ENCODE measurements around the gene EFCAB10.

- TF ChIP-seq, protein P1, sequence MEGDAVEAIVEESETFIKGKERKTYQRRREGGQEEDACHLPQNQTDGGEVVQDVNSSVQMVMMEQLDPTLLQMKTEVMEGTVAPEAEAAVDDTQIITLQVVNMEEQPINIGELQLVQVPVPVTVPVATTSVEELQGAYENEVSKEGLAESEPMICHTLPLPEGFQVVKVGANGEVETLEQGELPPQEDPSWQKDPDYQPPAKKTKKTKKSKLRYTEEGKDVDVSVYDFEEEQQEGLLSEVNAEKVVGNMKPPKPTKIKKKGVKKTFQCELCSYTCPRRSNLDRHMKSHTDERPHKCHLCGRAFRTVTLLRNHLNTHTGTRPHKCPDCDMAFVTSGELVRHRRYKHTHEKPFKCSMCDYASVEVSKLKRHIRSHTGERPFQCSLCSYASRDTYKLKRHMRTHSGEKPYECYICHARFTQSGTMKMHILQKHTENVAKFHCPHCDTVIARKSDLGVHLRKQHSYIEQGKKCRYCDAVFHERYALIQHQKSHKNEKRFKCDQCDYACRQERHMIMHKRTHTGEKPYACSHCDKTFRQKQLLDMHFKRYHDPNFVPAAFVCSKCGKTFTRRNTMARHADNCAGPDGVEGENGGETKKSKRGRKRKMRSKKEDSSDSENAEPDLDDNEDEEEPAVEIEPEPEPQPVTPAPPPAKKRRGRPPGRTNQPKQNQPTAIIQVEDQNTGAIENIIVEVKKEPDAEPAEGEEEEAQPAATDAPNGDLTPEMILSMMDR (IDR thresholded peaks at IDR 0.05): no peak
- TF ChIP-seq POLR2A (IDR thresholded peaks at IDR 0.05): no peak
These were observed 16.1 kb downstream of the EFCAB10 start for GRCh38 chr7:105565190-105565589.
